ENCODE results near the gene TBC1D5.
"Not testable (repeated sequence)": the region's sequence is repeated elsewhere in the genome, so short reads cannot be mapped to it uniquely, and the experiment has no call there.

TBC1D5 gene

DNA sequence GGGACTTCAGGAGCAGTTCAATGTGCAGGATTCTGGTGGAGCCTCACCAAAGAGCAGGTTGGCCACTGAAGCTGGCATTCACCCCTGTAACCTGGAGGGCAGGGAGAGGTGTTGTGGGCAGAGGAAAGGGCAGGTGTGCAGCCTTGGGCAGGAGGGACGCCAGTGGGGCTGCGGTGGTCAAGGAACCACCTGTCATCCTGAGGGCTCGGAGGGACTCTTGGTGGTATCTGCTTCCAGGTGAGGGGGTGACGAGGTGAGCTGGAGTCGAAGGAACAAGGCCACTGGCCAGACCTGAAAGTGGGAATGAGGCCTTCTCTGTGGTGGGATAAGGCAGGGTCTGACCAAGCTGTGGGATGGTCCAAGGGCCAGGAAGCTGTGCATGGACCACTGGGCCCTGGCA is 588.2 kb downstream of the TBC1D5 start:
- DNase-seq = no peak

DNA sequence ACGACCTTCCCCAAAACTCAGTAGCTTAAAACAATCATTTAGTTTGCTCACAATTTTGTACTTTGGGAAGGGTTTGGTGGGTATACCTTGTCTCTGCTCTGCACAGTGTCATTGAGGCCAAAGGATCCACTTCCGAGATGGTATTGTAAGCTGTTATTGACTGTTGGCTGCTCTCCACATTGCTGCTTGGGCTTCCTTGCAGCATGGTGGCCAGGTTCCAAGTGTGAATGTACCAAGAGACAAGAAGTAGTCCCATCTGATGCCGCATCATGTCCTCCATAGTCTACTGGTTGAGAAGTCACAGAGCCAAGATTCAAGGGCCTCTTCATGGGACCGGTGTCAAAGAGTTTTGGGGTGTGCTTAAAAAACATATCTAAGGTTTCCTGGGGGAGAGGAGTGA is 589.2 kb downstream of the TBC1D5 start:
- no peak for DNase-seq

- no peak for DNase-seq
These were observed 590.6 kb downstream of the TBC1D5 start for GRCh38 chr3:17151598-17152373.

DNA sequence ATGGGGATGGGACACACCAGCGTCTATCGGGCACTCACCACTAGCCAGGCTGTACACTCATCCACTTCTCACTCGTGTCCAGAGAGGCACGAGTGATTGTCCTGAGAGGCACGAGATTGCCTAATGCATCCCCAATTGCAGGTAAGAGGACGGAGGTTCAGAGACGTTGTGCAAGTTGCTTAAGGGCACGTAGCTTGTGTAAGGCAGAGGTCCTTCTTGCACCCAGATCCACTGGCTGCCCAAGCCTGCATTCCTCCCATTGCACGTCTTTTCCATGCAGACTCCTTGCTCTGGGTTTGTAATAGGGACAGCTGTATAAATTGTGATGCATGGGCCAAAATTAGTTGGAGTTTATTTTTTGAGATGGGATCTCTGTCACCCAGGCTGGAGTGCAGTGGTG is 593.4 kb downstream of the TBC1D5 start:
- no peak for DNase-seq

- DNase-seq = no peak
These were observed 597.8 kb downstream of the TBC1D5 start for GRCh38 chr3:17144665-17144993.

- DNase-seq = no peak
These were observed 598.4 kb downstream of the TBC1D5 start for GRCh38 chr3:17143893-17144664.

DNA sequence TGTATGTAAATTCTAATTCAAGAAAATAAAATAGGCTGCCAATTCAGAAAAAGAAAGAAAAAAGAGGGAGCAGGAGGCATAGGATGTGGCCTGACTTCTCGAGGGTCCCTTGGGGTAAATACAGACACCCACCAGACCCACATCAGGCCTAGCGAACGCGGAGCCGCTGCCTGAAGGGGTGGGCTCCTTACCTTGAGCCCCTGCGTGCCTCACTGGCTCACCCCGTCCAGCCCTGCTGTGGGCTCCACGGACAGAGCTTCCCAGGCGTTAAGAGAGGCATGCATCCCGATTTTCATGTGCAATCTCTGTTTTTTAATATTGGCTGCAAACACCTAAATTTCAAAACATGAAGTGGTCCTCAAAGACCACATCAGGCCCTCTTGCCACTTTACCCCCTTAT is 599.9 kb downstream of the TBC1D5 start:
- no peak for DNase-seq

GRCh38 chr3:17141699-17142098 is 600.7 kb downstream of the TBC1D5 start:
- no peak for DNase-seq

GRCh38 chr3:17140670-17141505 is 601.5 kb downstream of the TBC1D5 start:
- no peak for DNase-seq

DNA sequence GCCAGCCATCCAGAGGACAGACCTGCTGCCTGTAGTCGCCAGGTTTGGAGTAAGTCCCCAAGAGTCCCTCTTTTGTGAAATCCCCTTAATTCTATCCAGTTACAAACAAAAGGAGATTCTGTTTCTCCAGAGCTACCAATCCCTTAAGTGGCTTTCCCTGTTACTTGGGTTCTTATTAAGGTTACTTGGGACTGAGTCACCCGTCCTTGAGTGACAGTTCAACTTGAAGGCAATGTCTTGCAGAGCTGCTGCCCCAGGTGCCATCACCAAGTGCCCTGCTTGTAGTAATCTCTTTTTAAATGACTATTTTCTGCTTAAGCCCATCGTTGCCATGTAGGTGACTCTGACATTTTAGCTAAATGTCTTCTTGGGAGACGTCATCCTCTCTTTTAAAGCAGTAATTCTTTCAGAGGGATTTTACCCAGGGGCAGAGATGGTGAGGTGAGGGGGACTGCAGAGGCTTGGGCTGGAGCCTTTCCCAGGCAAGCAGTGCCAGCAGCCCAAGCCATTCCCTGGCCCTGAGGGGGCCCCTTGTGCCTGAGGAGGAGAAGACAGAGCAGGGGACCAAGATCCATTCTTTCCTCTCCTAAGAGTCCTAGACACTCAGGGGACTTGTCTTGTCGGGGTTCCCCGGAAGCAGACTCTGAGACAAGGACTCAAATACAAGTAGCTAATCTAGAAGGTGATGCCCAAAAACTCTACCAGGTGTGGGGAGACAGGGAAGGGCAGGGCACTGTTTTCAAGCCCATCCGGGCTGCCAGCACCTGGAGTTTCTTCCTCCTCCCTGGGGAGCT is 604.0 kb downstream of the TBC1D5 start:
- DNase-seq = no peak

DNA sequence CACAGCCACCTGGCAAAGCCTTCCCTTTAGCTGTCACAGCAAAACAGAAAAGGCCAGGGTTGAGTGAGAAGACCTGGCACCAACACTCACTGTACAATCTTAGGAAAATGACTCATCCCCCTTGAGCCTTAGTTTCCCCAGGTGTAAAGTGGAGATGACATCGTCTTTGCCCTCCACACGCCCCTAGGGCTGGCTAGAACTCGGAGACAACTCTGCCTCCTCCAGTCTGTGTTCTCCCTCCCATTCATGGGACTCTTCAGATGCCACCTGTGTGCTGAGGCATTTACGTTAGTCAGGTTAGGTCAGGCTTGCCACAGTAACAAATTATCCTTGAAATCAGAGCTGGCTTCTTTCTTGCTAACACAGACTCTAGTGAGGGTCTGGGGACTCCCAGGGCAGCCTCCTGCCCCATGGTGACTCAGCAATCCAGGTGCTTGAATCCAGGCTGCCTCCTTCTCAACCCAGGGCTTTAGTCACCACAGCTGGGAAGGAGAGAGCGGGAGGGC is 605.1 kb downstream of the TBC1D5 start:
- DNase-seq = no peak

GRCh38 chr3:17136136-17136721 is 606.2 kb downstream of the TBC1D5 start:
- peak; percentile 82 for DNase-seq

- no peak for DNase-seq
These were observed 606.7 kb downstream of the TBC1D5 start for GRCh38 chr3:17135696-17136095.

GRCh38 chr3:17133632-17134545 is 608.5 kb downstream of the TBC1D5 start:
- DNase-seq = no peak

DNA sequence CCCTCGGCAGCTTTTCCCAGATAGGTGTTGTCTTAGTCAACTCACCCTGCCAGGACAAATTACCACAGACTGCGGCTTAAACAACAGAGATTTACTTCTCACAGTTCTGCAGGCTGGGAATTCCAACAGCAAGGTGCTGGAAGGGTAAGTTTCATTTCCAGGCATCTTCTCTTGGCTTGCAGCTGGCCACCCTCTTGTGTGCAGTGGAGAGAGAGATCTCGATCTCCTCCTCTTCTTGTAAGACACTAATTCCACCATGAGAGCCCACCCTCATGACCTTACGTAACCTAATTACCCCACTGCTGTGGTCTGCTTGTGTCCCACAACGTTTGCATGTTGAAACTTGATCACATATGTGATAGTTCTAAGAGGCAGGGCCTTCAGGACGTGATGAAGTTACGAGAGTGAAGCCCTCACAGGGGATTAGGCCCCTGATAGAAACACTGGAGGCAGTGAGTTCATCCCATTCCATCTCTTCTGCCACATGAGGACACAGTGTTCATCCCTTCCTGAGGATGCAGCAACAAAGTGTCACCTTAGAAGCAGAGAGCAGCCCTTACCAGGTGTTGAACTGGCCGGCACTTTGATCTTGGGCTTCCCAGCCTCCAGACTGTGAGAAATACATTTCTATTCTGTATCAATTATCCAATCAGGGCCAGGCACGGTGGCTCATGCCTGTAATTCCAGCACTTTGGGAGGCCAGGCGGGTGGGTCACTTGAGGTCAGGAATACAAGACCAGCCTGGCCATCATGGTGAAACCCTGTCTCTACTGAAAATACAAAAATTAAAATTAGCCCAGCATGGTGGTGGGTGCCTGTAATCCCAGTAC is 609.9 kb downstream of the TBC1D5 start:
- DNase-seq = no peak

GRCh38 chr3:17130956-17131355 is 611.5 kb downstream of the TBC1D5 start:
- DNase-seq = no peak

- no peak for DNase-seq
These were observed 612.9 kb downstream of the TBC1D5 start for GRCh38 chr3:17129556-17129955.

GRCh38 chr3:17128671-17129070 is 613.8 kb downstream of the TBC1D5 start:
- DNase-seq = not testable (repeated sequence)

- DNase-seq = no peak
These were observed 616.5 kb downstream of the TBC1D5 start for GRCh38 chr3:17125738-17126442.
